ENCODE measurements around the gene RNF141.
A peak's percentile ranks its signal among the peaks of the same experiment; 100 is the strongest.

The RNF141 gene

GRCh38 chr11:10556590-10556989 is 15.6 kb upstream of the RNF141 start:
- peak overlapping the region; percentile 100 for H3K27ac ChIP-seq
- TF ChIP-seq POLR2AphosphoS5 (IDR thresholded peaks at IDR 0.05; ENCODE audit: borderline replicate concordance, low read depth, low read length) (peak; percentile 84; the same call in 1 of the 2 replicates), FOXP2 (optimal IDR thresholded peaks at IDR 0.05; ENCODE audit: control extremely low read depth, extremely low read length, insufficient read depth) (no peak)
- peak; percentile 97 for DNase-seq (ENCODE audit: low read depth, low spot score)
- peaks cover 16% of the 10 kb centered on the region for H3K36me3 ChIP-seq (ENCODE audit: insufficient read depth, low read length)
- H3K9me3 ChIP-seq (ENCODE audit: low read depth, low read length): peaks cover 3% of the 10 kb centered on the region; the same call in 1 of the 2 replicates
- peak overlapping the region; percentile 59 for H3K4me3 ChIP-seq
- peak overlapping the region; percentile 90 for H3K9ac ChIP-seq (ENCODE audit: insufficient read length)

GRCh38 chr11:10551845-10552352 is 10.9 kb upstream of the RNF141 start:
- Histone ChIP-seq H3K27ac (peak overlapping the region; percentile 87), H3K9me3 (ENCODE audit: low read depth, low read length) (no peaks in the 10 kb centered on the region), H3K4me3 (peak overlapping the region; percentile 2; the same call in 1 of the 2 replicates), H3K36me3 (ENCODE audit: insufficient read depth, low read length) (0 out of 2 replicates have a peak, but pooled peaks cover 5% of the 10 kb centered on the region), H3K9ac (ENCODE audit: insufficient read length) (no peak overlapping the region)
- peak; percentile 81 for DNase-seq (ENCODE audit: low read depth, low spot score)
- no peak for TF ChIP-seq EZH2 (IDR thresholded peaks at IDR 0.05)
- TF ChIP-seq FOXP2 (optimal IDR thresholded peaks at IDR 0.05; ENCODE audit: control extremely low read depth, extremely low read length, insufficient read depth): no peak
- TF ChIP-seq POLR2AphosphoS5 (IDR thresholded peaks at IDR 0.05; ENCODE audit: borderline replicate concordance, low read depth, low read length): no peak

- Histone ChIP-seq H3K9me3 (ENCODE audit: low read depth, low read length) (no peaks in the 10 kb centered on the region), H3K36me3 (ENCODE audit: insufficient read depth, low read length) (0 out of 2 replicates have a peak, but pooled peaks cover 5% of the 10 kb centered on the region), H3K9ac (ENCODE audit: insufficient read length) (no peak overlapping the region), H3K4me3 (peak overlapping the region; percentile 2; the same call in 1 of the 2 replicates), H3K27ac (peak overlapping the region; percentile 87)
- TF ChIP-seq EZH2 (IDR thresholded peaks at IDR 0.05): no peak
- no peak for TF ChIP-seq FOXP2 (optimal IDR thresholded peaks at IDR 0.05; ENCODE audit: control extremely low read depth, extremely low read length, insufficient read depth)
- no peak for TF ChIP-seq POLR2AphosphoS5 (IDR thresholded peaks at IDR 0.05; ENCODE audit: borderline replicate concordance, low read depth, low read length)
- no peak for DNase-seq (ENCODE audit: low read depth, low spot score)
Measured at GRCh38 chr11:10551290-10551592, 10.3 kb upstream of the RNF141 start.

GRCh38 chr11:10550503-10551289 is 9.7 kb upstream of the RNF141 start:
- Histone ChIP-seq H3K9me3 (ENCODE audit: low read depth, low read length) (peaks cover 4% of the 10 kb centered on the region; the same call in 1 of the 2 replicates), H3K9ac (ENCODE audit: insufficient read length) (no peak overlapping the region), H3K4me3 (no peak overlapping the region), H3K27ac (peak overlapping the region; percentile 87), H3K36me3 (ENCODE audit: insufficient read depth, low read length) (peaks cover 7% of the 10 kb centered on the region; the same call in 1 of the 2 replicates)
- TF ChIP-seq POLR2AphosphoS5 (IDR thresholded peaks at IDR 0.05; ENCODE audit: borderline replicate concordance, low read depth, low read length): no peak
- TF ChIP-seq EZH2 (IDR thresholded peaks at IDR 0.05): no peak
- no peak for TF ChIP-seq FOXP2 (optimal IDR thresholded peaks at IDR 0.05; ENCODE audit: control extremely low read depth, extremely low read length, insufficient read depth)
- no peak for DNase-seq (ENCODE audit: low read depth, low spot score)

- no peak overlapping the region for H3K9ac ChIP-seq (ENCODE audit: insufficient read length)
- peaks cover 2% of the 10 kb centered on the region; the same call in 1 of the 2 replicates for H3K36me3 ChIP-seq (ENCODE audit: insufficient read depth, low read length)
- no peak for DNase-seq (ENCODE audit: low read depth, low spot score)
- TF ChIP-seq EZH2 (IDR thresholded peaks at IDR 0.05) (no peak), POLR2AphosphoS5 (IDR thresholded peaks at IDR 0.05; ENCODE audit: borderline replicate concordance, low read depth, low read length) (no peak), FOXP2 (optimal IDR thresholded peaks at IDR 0.05; ENCODE audit: control extremely low read depth, extremely low read length, insufficient read depth) (no peak)
- H3K9me3 ChIP-seq (ENCODE audit: low read depth, low read length): peaks cover 5% of the 10 kb centered on the region; the same call in 1 of the 2 replicates
- no peak overlapping the region for H3K4me3 ChIP-seq
- H3K27ac ChIP-seq: no peak overlapping the region
Measured at GRCh38 chr11:10544491-10545465, 3.8 kb upstream of the RNF141 start.

GRCh38 chr11:10543782-10544181 is 2.8 kb upstream of the RNF141 start:
- no peak for TF ChIP-seq FOXP2 (optimal IDR thresholded peaks at IDR 0.05; ENCODE audit: control extremely low read depth, extremely low read length, insufficient read depth)
- no peak for TF ChIP-seq EZH2 (IDR thresholded peaks at IDR 0.05)
- no peak for TF ChIP-seq POLR2AphosphoS5 (IDR thresholded peaks at IDR 0.05; ENCODE audit: borderline replicate concordance, low read depth, low read length)
- no peak overlapping the region for H3K9ac ChIP-seq (ENCODE audit: insufficient read length)
- H3K9me3 ChIP-seq (ENCODE audit: low read depth, low read length): peaks cover 5% of the 10 kb centered on the region; the same call in 1 of the 2 replicates
- DNase-seq (ENCODE audit: low read depth, low spot score): no peak
- H3K4me3 ChIP-seq: no peak overlapping the region
- no peak overlapping the region for H3K27ac ChIP-seq
- peaks cover 2% of the 10 kb centered on the region; the same call in 1 of the 2 replicates for H3K36me3 ChIP-seq (ENCODE audit: insufficient read depth, low read length)

- TF ChIP-seq FOXP2 (optimal IDR thresholded peaks at IDR 0.05; ENCODE audit: control extremely low read depth, extremely low read length, insufficient read depth) (no peak), EZH2 (IDR thresholded peaks at IDR 0.05) (no peak), POLR2AphosphoS5 (IDR thresholded peaks at IDR 0.05; ENCODE audit: borderline replicate concordance, low read depth, low read length) (no peak)
- no peak overlapping the region for H3K4me3 ChIP-seq
- H3K27ac ChIP-seq: no peak overlapping the region
- DNase-seq (ENCODE audit: low read depth, low spot score): no peak
- H3K9ac ChIP-seq (ENCODE audit: insufficient read length): no peak overlapping the region
- peaks cover 5% of the 10 kb centered on the region; the same call in 1 of the 2 replicates for H3K9me3 ChIP-seq (ENCODE audit: low read depth, low read length)
- H3K36me3 ChIP-seq (ENCODE audit: insufficient read depth, low read length): peaks cover 2% of the 10 kb centered on the region; the same call in 1 of the 2 replicates
Measured at GRCh38 chr11:10542776-10543175, 1.8 kb upstream of the RNF141 start.

Measured in SK-N-MC (cell line).